Inferior parietal cortex (tissue), 1 donor: ENCODE data around the gene SPATS1.
A peak's percentile ranks its signal among the peaks of the same experiment; 100 is the strongest.
"Not testable (repeated sequence)": the region's sequence is repeated elsewhere in the genome, so short reads cannot be mapped to it uniquely, and the experiment has no call there.

Source experiments
- DNase-seq: peaks from one replicate; pipeline ENCODE4 v3.0.0-alpha.2; 2016; ENCODE audit errors: extremely low spot score

The SPATS1 gene

GRCh38 chr6:44341095-44341890 lies 1.2 kb upstream of the SPATS1 start:
- no peak for DNase-seq

GRCh38 chr6:44342052-44342451 lies 398 bp upstream of the SPATS1 start:
- peak; percentile 48 for DNase-seq

- DNase-seq: not testable (repeated sequence)
Measured at GRCh38 chr6:44346818-44347217, 4.4 kb downstream of the SPATS1 start.

- no peak for DNase-seq
Measured at GRCh38 chr6:44349904-44350649, 7.6 kb downstream of the SPATS1 start.

- not testable (repeated sequence) for DNase-seq
Measured at GRCh38 chr6:44350650-44350994, 8.2 kb downstream of the SPATS1 start.

- no peak for DNase-seq
Measured at GRCh38 chr6:44352259-44352658, 9.8 kb downstream of the SPATS1 start.

- no peak for DNase-seq
Measured at GRCh38 chr6:44353336-44353735, 10.9 kb downstream of the SPATS1 start.

- no peak for DNase-seq
Measured at GRCh38 chr6:44355640-44356039, 13.2 kb downstream of the SPATS1 start.

GRCh38 chr6:44356487-44356886 lies 14.0 kb downstream of the SPATS1 start:
- no peak for DNase-seq

- DNase-seq: no peak
Measured at GRCh38 chr6:44359973-44360372, 17.5 kb downstream of the SPATS1 start.

GRCh38 chr6:44361947-44362346 lies 19.5 kb downstream of the SPATS1 start:
- DNase-seq: peak; percentile 42

- DNase-seq: no peak
Measured at GRCh38 chr6:44363377-44363926, 21.0 kb downstream of the SPATS1 start.

- no peak for DNase-seq
Measured at GRCh38 chr6:44366781-44367180, 24.3 kb downstream of the SPATS1 start.

- DNase-seq: no peak
Measured at GRCh38 chr6:44367681-44368080, 25.2 kb downstream of the SPATS1 start.

- DNase-seq: no peak
Measured at GRCh38 chr6:44373051-44373450, 30.6 kb downstream of the SPATS1 start.

GRCh38 chr6:44373787-44374186 lies 31.3 kb downstream of the SPATS1 start:
- no peak for DNase-seq

GRCh38 chr6:44375071-44375470 lies 32.6 kb downstream of the SPATS1 start:
- no peak for DNase-seq

GRCh38 chr6:44377484-44377883 lies 35.0 kb downstream of the SPATS1 start:
- DNase-seq: no peak

- DNase-seq: no peak
Measured at GRCh38 chr6:44377971-44378370, 35.5 kb downstream of the SPATS1 start.

- DNase-seq: no peak
Measured at GRCh38 chr6:44381739-44382138, 39.3 kb downstream of the SPATS1 start.

GRCh38 chr6:44386364-44386928 lies 44.0 kb downstream of the SPATS1 start:
- DNase-seq: no peak

GRCh38 chr6:44386929-44387345 lies 44.5 kb downstream of the SPATS1 start:
- no peak for DNase-seq
